Neural crest cell (in vitro differentiated cells): ENCODE data around the gene FOXP1. TPM values are rescaled to one million over a fixed set of nuclear protein-coding genes. Genes with fewer than 3 reads are reported as not detected.

Experiments
- DNase-seq: peaks from one replicate; pipeline ENCODE4 v3.0.0; 2021; ENCODE audit warnings: low read depth, mixed read lengths, low spot score
- H3K27ac Mint-ChIP-seq: one replicate; pipeline ENCODE4 v1.8.0; 2021; ENCODE audit warnings: mild to moderate bottlenecking, mixed read lengths; ENCODE audit not compliant: unreplicated experiment
- H3K27me3 Mint-ChIP-seq: 2 replicates; pipeline ENCODE4 v1.8.0; 2021; ENCODE audit warnings: low read depth, mild to moderate bottlenecking, mixed read lengths
- H3K36me3 Mint-ChIP-seq: 2 replicates; pipeline ENCODE4 v1.8.0; 2021; ENCODE audit warnings: low read depth, mild to moderate bottlenecking, mixed read lengths
- H3K4me1 Mint-ChIP-seq: 2 replicates; pipeline ENCODE4 v1.8.0; 2021; ENCODE audit warnings: mixed read lengths
- H3K4me3 Mint-ChIP-seq: one replicate; pipeline ENCODE4 v1.8.0; 2021; ENCODE audit warnings: mild to moderate bottlenecking, mixed read lengths
- H3K9me3 Mint-ChIP-seq: 2 replicates; pipeline ENCODE4 v1.8.0; 2021; ENCODE audit warnings: mixed read lengths
- CTCF ChIP-seq: fragments of 200-600 bp; sonication (generic); conservative IDR thresholded peaks from 2 replicates; pipeline ENCODE4 v1.5.0; 2021; ENCODE audit warnings: antibody characterized with exemption, mild to moderate bottlenecking
- total RNA-seq: library from RNA; stranded (reverse); gene quantifications from 2 replicates; pipeline ENCODE4 v1.2.1, GENCODE V29; 2021

Gene FOXP1
- total RNA-seq, 1 donor from 2014 or later = 22.8 TPM

- DNase-seq = no peak
- Mint-ChIP-seq H3K27me3 (peaks cover 5% of the 10 kb centered on the region), H3K36me3 (peaks cover 5% of the 10 kb centered on the region), H3K9me3 (peaks cover 7% of the 10 kb centered on the region), H3K4me1 (no peaks in the 10 kb centered on the region), H3K27ac (no peak overlapping the region), H3K4me3 (no peak overlapping the region)
- TF ChIP-seq CTCF = no peak
These were observed 27.6 kb upstream of the FOXP1 start for GRCh38 chr3:71611099-71611498.

- Mint-ChIP-seq H3K4me3 (no peak overlapping the region), H3K4me1 (no peaks in the 10 kb centered on the region), H3K27me3 (peaks cover 5% of the 10 kb centered on the region), H3K36me3 (peaks cover 5% of the 10 kb centered on the region), H3K27ac (no peak overlapping the region), H3K9me3 (peaks cover 7% of the 10 kb centered on the region)
- DNase-seq = no peak
- TF ChIP-seq CTCF = no peak
These were observed 23.8 kb upstream of the FOXP1 start for GRCh38 chr3:71607364-71607763.

- H3K27me3 Mint-ChIP-seq = peaks cover 5% of the 10 kb centered on the region
- H3K9me3 Mint-ChIP-seq = peaks cover 11% of the 10 kb centered on the region
- H3K27ac Mint-ChIP-seq = no peak overlapping the region
- H3K4me3 Mint-ChIP-seq = no peak overlapping the region
- H3K4me1 Mint-ChIP-seq = no peaks in the 10 kb centered on the region
- peaks cover 5% of the 10 kb centered on the region for H3K36me3 Mint-ChIP-seq
- no peak for DNase-seq
- TF ChIP-seq CTCF = no peak
These were observed 23.1 kb upstream of the FOXP1 start for GRCh38 chr3:71606582-71606981.

GRCh38 chr3:71602256-71602655, 18.7 kb upstream of the FOXP1 start:
- Mint-ChIP-seq H3K27me3 (peaks cover 3% of the 10 kb centered on the region), H3K4me1 (no peaks in the 10 kb centered on the region), H3K9me3 (peaks cover 8% of the 10 kb centered on the region), H3K4me3 (no peak overlapping the region), H3K27ac (no peak overlapping the region), H3K36me3 (peaks cover 5% of the 10 kb centered on the region)
- no peak for DNase-seq
- TF ChIP-seq CTCF = no peak

- TF ChIP-seq CTCF = no peak
- peaks cover 5% of the 10 kb centered on the region for H3K36me3 Mint-ChIP-seq
- H3K27ac Mint-ChIP-seq = no peak overlapping the region
- DNase-seq = no peak
- peaks cover 8% of the 10 kb centered on the region for H3K9me3 Mint-ChIP-seq
- no peak overlapping the region for H3K4me3 Mint-ChIP-seq
- no peaks in the 10 kb centered on the region for H3K4me1 Mint-ChIP-seq
- peaks cover 3% of the 10 kb centered on the region for H3K27me3 Mint-ChIP-seq
These were observed 18.3 kb upstream of the FOXP1 start for GRCh38 chr3:71601811-71602210.
